IMR-90 (cell line): Measurements from ENCODE around the gene MPG. TPM values are rescaled to one million over a fixed set of nuclear protein-coding genes. Genes with fewer than 3 reads are reported as not detected.

ENCODE experiments used
- ATAC-seq: fragments of 200-7000 bp; cut with Tn5 transposase; 2 replicates; pipeline ENCODE4 v1.9.1; 2020; ENCODE audit warnings: low read depth, mild to moderate bottlenecking, moderate library complexity
- Bru-seq: library from RNA; stranded (reverse); fragments of 400-500 nt; gene quantifications from one replicate; lab custom pipeline; 2021; lab: Mats Ljungman, UMichigan
- BruChase-seq, 2 experiments: library from RNA; stranded (reverse); fragments of 400-500 nt; gene quantifications; one replicate each; lab custom pipeline; 2021; lab: Mats Ljungman, UMichigan
- BruUV-seq: library from RNA; stranded (reverse); fragments of 400-500 nt; replicated peaks from 2 replicates; lab custom pipeline; 2021; lab: Mats Ljungman, UMichigan
- CTCF ChIA-PET: fragments of 300-600 bp; formaldehyde crosslinking; extraction: SDS; loops from one replicate; lab custom pipeline; 2021; ENCODE audit warnings: antibody characterized with exemption; lab: Yijun Ruan, JAX
- POLR2A ChIA-PET: fragments of 300-600 bp; sonication (Branson Sonifier 250); formaldehyde crosslinking; loops from one replicate; lab custom pipeline; 2022; ENCODE audit warnings: antibody characterized with exemption; ENCODE audit not compliant: unreplicated experiment; lab: Charles Lee
- DNase-seq: peaks from one replicate; pipeline ENCODE4 v3.0.0; 2013
- H2AFZ ChIP-seq: replicated peaks from 2 replicates; pipeline ENCODE3; 2013; ENCODE audit warnings: low read length, mild to moderate bottlenecking; ENCODE audit not compliant: poor library complexity
- H2AK5ac ChIP-seq: 2 replicates; pipeline ENCODE4 v1.6.1; 2013; ENCODE audit warnings: low read depth, low read length, inconsistent platforms
- H2AK9ac ChIP-seq: replicated peaks from 2 replicates; pipeline ENCODE3; 2013; ENCODE audit warnings: mild to moderate bottlenecking, low read depth, low read length, moderate library complexity; ENCODE audit not compliant: poor library complexity
- H2BK120ac ChIP-seq: 2 replicates; pipeline ENCODE4 v1.6.1; 2013; ENCODE audit warnings: low read depth, low read length, inconsistent platforms
- H2BK15ac ChIP-seq: 3 replicates; pipeline ENCODE4 v1.6.1; 2013; ENCODE audit warnings: low read depth, low read length, inconsistent platforms
- H2BK20ac ChIP-seq: 2 replicates; pipeline ENCODE4 v1.6.1; 2013; ENCODE audit warnings: low read depth, mild to moderate bottlenecking, inconsistent platforms, low read length, moderate library complexity
- H2BK5ac ChIP-seq: 2 replicates; pipeline ENCODE4 v1.6.1; 2013; ENCODE audit warnings: mild to moderate bottlenecking, low read depth, low read length, inconsistent platforms; ENCODE audit not compliant: poor library complexity, severe bottlenecking
- H3K14ac ChIP-seq: replicated peaks from 2 replicates; pipeline ENCODE4 v1.6.1; 2013; ENCODE audit warnings: low read depth, low read length, inconsistent platforms
- H3K18ac ChIP-seq: 2 replicates; pipeline ENCODE4 v1.6.1; 2013; ENCODE audit warnings: low read depth, low read length, control low read depth
- H3K23ac ChIP-seq: 2 replicates; pipeline ENCODE4 v1.6.1; 2013; ENCODE audit warnings: low read depth, low read length, inconsistent platforms
- H3K27ac ChIP-seq: 2 replicates; pipeline ENCODE4 v1.5.1; 2013; ENCODE audit warnings: mild to moderate bottlenecking, control low read depth, low read length; ENCODE audit not compliant: insufficient read depth
- H3K27me3 ChIP-seq: 2 replicates; pipeline ENCODE4 v1.6.1; 2013; ENCODE audit warnings: low read length; ENCODE audit not compliant: control insufficient read depth, insufficient read depth
- H3K36me3 ChIP-seq: 2 replicates; pipeline ENCODE4 v1.6.1; 2013; ENCODE audit warnings: low read length, mixed read lengths; ENCODE audit not compliant: control insufficient read depth, insufficient read depth
- H3K4ac ChIP-seq: 2 replicates; pipeline ENCODE4 v1.6.1; 2013; ENCODE audit warnings: low read depth, low read length, inconsistent platforms
- H3K4me1 ChIP-seq: 2 replicates; pipeline ENCODE4 v1.6.1; 2013; ENCODE audit warnings: low read length, mixed read lengths; ENCODE audit not compliant: control insufficient read depth, insufficient read depth
- H3K4me2 ChIP-seq: 2 replicates; pipeline ENCODE4 v1.6.1; 2013; ENCODE audit warnings: low read depth, mild to moderate bottlenecking, control low read depth, low read length, moderate library complexity
- H3K4me3 ChIP-seq: 2 replicates; pipeline ENCODE4 v1.5.1; 2013; ENCODE audit warnings: low read depth, mild to moderate bottlenecking, control low read depth, low read length, moderate library complexity; ENCODE audit not compliant: insufficient read depth
- H3K56ac ChIP-seq: 2 replicates; pipeline ENCODE4 v1.6.1; 2013; ENCODE audit warnings: low read length, inconsistent platforms; ENCODE audit not compliant: insufficient read depth; ENCODE audit errors: extremely low read depth
- H3K79me1 ChIP-seq, 2 experiments: 2 replicates each; pipeline ENCODE4 v1.6.1; 2013; ENCODE audit warnings: low read length in 2 of 2, inconsistent platforms in 1 of 2, low read depth in 1 of 2
- H3K9ac ChIP-seq: 2 replicates; pipeline ENCODE4 v1.6.1; 2013; ENCODE audit warnings: low read depth, low read length, control low read depth
- H3K9me1 ChIP-seq: 2 replicates; pipeline ENCODE4 v1.6.1; 2013; ENCODE audit warnings: low read length, inconsistent platforms; ENCODE audit not compliant: insufficient read depth
- H3K9me3 ChIP-seq: 2 replicates; pipeline ENCODE4 v1.6.1; 2013; ENCODE audit warnings: low read length; ENCODE audit not compliant: control insufficient read depth, insufficient read depth
- H4K20me1 ChIP-seq: 2 replicates; pipeline ENCODE4 v1.6.1; 2013; ENCODE audit warnings: low read length, inconsistent platforms; ENCODE audit not compliant: insufficient read depth
- H4K5ac ChIP-seq: 2 replicates; pipeline ENCODE4 v1.6.1; 2013; ENCODE audit warnings: mild to moderate bottlenecking, low read depth, low read length, control low read depth
- H4K8ac ChIP-seq, 2 experiments: 2 replicates each; pipeline ENCODE4 v1.6.1; 2013; ENCODE audit warnings: low read depth in 2 of 2, low read length in 2 of 2, control low read depth in 1 of 2, inconsistent platforms in 1 of 2
- H4K91ac ChIP-seq: 2 replicates; pipeline ENCODE4 v1.6.1; 2013; ENCODE audit warnings: low read depth, low read length, inconsistent platforms; ENCODE audit not compliant: insufficient read depth
- BHLHE40 ChIP-seq: fragments of 150-350 bp; IDR thresholded peaks from 2 replicates; pipeline ENCODE4 v1.6.1; 2016; ENCODE audit warnings: mild to moderate bottlenecking, low read depth, low read length
- CEBPB ChIP-seq: IDR thresholded peaks from 2 replicates; pipeline ENCODE4 v1.6.1; 2012; ENCODE audit warnings: low read depth, low read length, improper control_type of control experiment
- MAZ ChIP-seq: IDR thresholded peaks from 2 replicates; pipeline ENCODE4 v1.6.1; 2012; ENCODE audit warnings: low read depth, mild to moderate bottlenecking, low read length, improper control_type of control experiment, moderate library complexity, borderline replicate concordance
- MXI1 ChIP-seq: IDR thresholded peaks from 2 replicates; pipeline ENCODE4 v1.6.1; 2012; ENCODE audit warnings: low read depth, mild to moderate bottlenecking, low read length, moderate library complexity, borderline replicate concordance
- POLR2A ChIP-seq: IDR thresholded peaks from 2 replicates; pipeline ENCODE4 v1.6.1; 2012; ENCODE audit warnings: mild to moderate bottlenecking, low read depth, low read length
- RFX5 ChIP-seq: IDR thresholded peaks from 2 replicates; pipeline ENCODE4 v1.8.0; 2012; ENCODE audit warnings: low read depth, mild to moderate bottlenecking, low read length, moderate library complexity
- USF2 ChIP-seq: fragments of 150-350 bp; IDR thresholded peaks from 2 replicates; pipeline ENCODE4 v1.6.1; 2017; ENCODE audit warnings: mild to moderate bottlenecking, antibody characterized with exemption, low read length, low read depth
- WGBS, 2 experiments: methylation state at CpG; one replicate each; pipeline versions ENCODE4 v1.1.5 to v1.1.7; 2013; ENCODE audit warnings: missing lambda C conversion rate in 2 of 2; ENCODE audit not compliant: insufficient read length in 1 of 2; ENCODE audit errors: extremely low coverage in 2 of 2; 5-methylcytosine and 5-hydroxymethylcytosine counted together
- dilution Hi-C: fragments of 300-500 bp; cut with HindIII; formaldehyde crosslinking; loops from one replicate; pipeline ENCODE4 v1.14.3; 2018; ENCODE audit warnings: low sequenced_read_pairs; ENCODE audit not compliant: unreplicated experiment
- in situ Hi-C: fragments of 300-500 bp; cut with MboI; formaldehyde crosslinking; loops from 3 replicates; pipeline ENCODE4 v1.14.3; 2019; ENCODE audit warnings: low sequenced_read_pairs, inconsistent platforms, mixed read lengths
- intact Hi-C: fragments of 100-400 bp; cut with micrococcal nuclease; formaldehyde crosslinking; loops from 2 replicates; pipeline ENCODE4 v1.10.0; 2022
- long read RNA-seq: library from polyadenylated mRNA; unstranded; transcript quantifications from one replicate; pipeline ENCODE4 v2.0.0, GENCODE V29; 2021; ENCODE audit not compliant: unreplicated experiment
- polyA plus RNA-seq, 3 experiments: library from polyadenylated mRNA; depleted of rRNA; stranded (reverse); fragments of >200 nt; gene quantifications; 2 replicates each; pipeline ENCODE4 v1.2.3, GENCODE V29; 2012; ENCODE audit warnings: low replicate concordance in 1 of 3
- total RNA-seq: library from RNA; depleted of rRNA; stranded (reverse); fragments of >200 nt; gene quantifications from 2 replicates; pipeline ENCODE4 v1.2.3, GENCODE V29; 2012; rRNA removed

MPG gene
- total RNA-seq (66.7 and 74.2 TPM in 2 replicates), polyA plus RNA-seq (2012; rRNA removed) (135 and 155 TPM in 2 replicates), Bru-seq, nascent RNA (percentile 79 among the genes with signal in this experiment), BruChase-seq, experiment 1, labeled RNA remaining after a 6-hour chase (percentile 81 among the genes with signal in this experiment), BruChase-seq, experiment 2, labeled RNA remaining after a 2-hour chase (percentile 76 among the genes with signal in this experiment)
- polyA plus RNA-seq (2012; cell fraction: cytosol; rRNA removed), result 189 TPM in 2 replicates
- 46.4 and 84.3 TPM in 2 replicates for polyA plus RNA-seq (2012; cell fraction: nucleus; rRNA removed; ENCODE audit: low replicate concordance)
- long read RNA-seq, transcript MPG-202 (4 exons, 1,205 nt), result major isoform, 99 of 154 reads
- long read RNA-seq, partial matches to known transcripts, result 37 of 154 reads
- long read RNA-seq, other reads (novel, unspliced or antisense), result 16 of 154 reads

GRCh38 chr16:77807-78443, at the start of gene MPG:
TSS of gene MPG (plus strand) at chr16:78225. CDS start at chr16:78310, 85 bp downstream.
- BruUV-seq, result no TSS peak
- CTCF ChIA-PET, result no interaction called here
- TF ChIP-seq POLR2A (peak; percentile 81), MAZ (peak; percentile 91; the same call in 1 of the 2 replicates), CEBPB (no peak), BHLHE40 (no peak), MXI1 (peak; percentile 75; the same call in 1 of the 2 replicates), USF2 (peak; percentile 78), RFX5 (no peak)
- peak within 1 kb of the TSS; percentile 55; the same call in 1 of the 2 replicates for H2BK20ac ChIP-seq
- H4K20me1 ChIP-seq, result peaks cover 11% of the 10 kb centered on the region
- peak within 1 kb of the TSS; percentile 98 for H2AK9ac ChIP-seq
- H3K9me1 ChIP-seq, result peaks cover 14% of the 10 kb centered on the region
- peak within 1 kb of the TSS; percentile 98 for H3K27ac ChIP-seq
- DNase-seq (peak; percentile 72), ATAC-seq (peak; percentile 63)
- H4K5ac ChIP-seq, result peak within 1 kb of the TSS; percentile 86
- peak within 1 kb of the TSS; percentile 97 for H2AK5ac ChIP-seq
- H3K9me3 ChIP-seq, result no peaks in the 10 kb centered on the region
- peak within 1 kb of the TSS; percentile 85 for H3K4me3 ChIP-seq
- POLR2A ChIA-PET, result no interaction called here
- H2BK120ac ChIP-seq, result peak within 1 kb of the TSS; percentile 72
- H3K4ac ChIP-seq, result peak within 1 kb of the TSS; percentile 93
- peak within 1 kb of the TSS; percentile 62 for H3K56ac ChIP-seq
- H3K14ac ChIP-seq, result peak within 1 kb of the TSS; percentile 85
- peak within 1 kb of the TSS; percentile 31 for H3K18ac ChIP-seq
- no peaks in the 10 kb centered on the region for H3K27me3 ChIP-seq
- peak within 1 kb of the TSS; percentile 94 for H2BK5ac ChIP-seq
- in situ Hi-C loops (no loop called here), intact Hi-C loops (no loop called here), dilution Hi-C loops (no loop called here)
- H3K4me1 ChIP-seq, result peaks cover 39% of the 10 kb centered on the region
- 1% methylated on average over 60 of the region's 83 CpGs; no CpG with 5 or more reads in 1 of the 2 experiments for WGBS, 2 experiments
- H3K79me1 ChIP-seq, result peaks cover 5 to 38% of the 10 kb centered on the region in 2 experiments
- peaks cover 20% of the 10 kb centered on the region for H3K36me3 ChIP-seq
- peak within 1 kb of the TSS; percentile 93 for H3K9ac ChIP-seq
- H2BK15ac ChIP-seq, result peak within 1 kb of the TSS; percentile 42; the same call in 1 of the 3 replicates
- peak within 1 kb of the TSS; percentile 98 for H3K4me2 ChIP-seq
- peak within 1 kb of the TSS; percentile 93 for H4K91ac ChIP-seq
- peak within 1 kb of the TSS; percentile 92 to 95 for H4K8ac ChIP-seq
- peak within 1 kb of the TSS; percentile 80 for H3K23ac ChIP-seq
- peak within 1 kb of the TSS; percentile 82 for H2AFZ ChIP-seq
